ENCODE data around the gene YPEL2.

Gene YPEL2

GRCh38 chr17:59346876-59347407 lies 15.5 kb downstream of the YPEL2 start:
- no peaks in the 10 kb centered on the region for H3K36me3 ChIP-seq (replicated peaks in 1 of 2; ENCODE audit: control insufficient read depth in 2 of 2, insufficient read depth in 2 of 2, low read length in 2 of 2)
- H3K9me3 ChIP-seq (replicated peaks in 1 of 2; ENCODE audit: control insufficient read depth in 2 of 2, insufficient read depth in 1 of 2, low read depth in 1 of 2, low read length in 2 of 2), result no peaks in the 10 kb centered on the region
- H4K8ac ChIP-seq (ENCODE audit: low read depth, low read length), result no peak overlapping the region
- WGBS, 2 donors (ENCODE audit: extremely low coverage in 2 of 2, insufficient read length in 2 of 2, insufficient replicate concordance in 1 of 2), result no CpG with 5 or more reads among the region's 6 CpGs
- no peak overlapping the region for H3K4me3 ChIP-seq (ENCODE audit: low read length in 2 of 2)
- no peak overlapping the region for H3K23ac ChIP-seq (ENCODE audit: low read depth, low read length, poor library complexity)
- no peak overlapping the region for H2BK5ac ChIP-seq (ENCODE audit: low read length)
- no peak overlapping the region for H3K14ac ChIP-seq (ENCODE audit: low read length)
- no peak overlapping the region for H4K91ac ChIP-seq (ENCODE audit: low read depth, low read length, poor library complexity)
- H3K79me1 ChIP-seq (ENCODE audit: low read depth, low read length), result no peaks in the 10 kb centered on the region
- H2AK5ac ChIP-seq (ENCODE audit: low read depth, low read length), result no peak overlapping the region
- no peak overlapping the region for H2BK120ac ChIP-seq (ENCODE audit: low read depth, low read length)
- H2BK15ac ChIP-seq (ENCODE audit: low read length), result no peak overlapping the region
- H2AFZ ChIP-seq (ENCODE audit: low read length), result no peak overlapping the region
- H3K27me3 ChIP-seq (ENCODE audit: control insufficient read depth in 3 of 3, insufficient read depth in 3 of 3, low read depth in 1 of 3, low read length in 3 of 3), result no peaks in the 10 kb centered on the region
- no peak overlapping the region for H3K4me2 ChIP-seq (ENCODE audit: insufficient read depth, low read length, poor library complexity, severe bottlenecking)
- H3K4me1 ChIP-seq (ENCODE audit: control insufficient read depth in 2 of 2, insufficient read depth in 1 of 2, low read depth in 1 of 2, low read length in 2 of 2), result peaks cover 15 to 16% of the 10 kb centered on the region in 2 donors
- H3K18ac ChIP-seq (ENCODE audit: low read length), result no peak overlapping the region
- no peak for DNase-seq (ENCODE audit: low spot score)
- no peak overlapping the region for H3K9ac ChIP-seq (ENCODE audit: low read depth, low read length, poor library complexity)
- no peak overlapping the region for H3K27ac ChIP-seq (replicated peaks; ENCODE audit: low read length)
- H2BK12ac ChIP-seq (ENCODE audit: low read length), result no peak overlapping the region
- no peak overlapping the region for H3K4ac ChIP-seq (ENCODE audit: low read length)

GRCh38 chr17:59347975-59348391 lies 16.5 kb downstream of the YPEL2 start:
- H3K4me2 ChIP-seq (ENCODE audit: insufficient read depth, low read length, poor library complexity, severe bottlenecking), result no peak overlapping the region
- H2BK5ac ChIP-seq (ENCODE audit: low read length), result no peak overlapping the region
- H3K4ac ChIP-seq (ENCODE audit: low read length), result no peak overlapping the region
- H2AFZ ChIP-seq (ENCODE audit: low read length), result no peak overlapping the region
- H2AK5ac ChIP-seq (ENCODE audit: low read depth, low read length), result no peak overlapping the region
- peak overlapping the region; percentile 20 for H3K18ac ChIP-seq (ENCODE audit: low read length)
- no peak overlapping the region for H3K14ac ChIP-seq (ENCODE audit: low read length)
- no peak overlapping the region for H3K23ac ChIP-seq (ENCODE audit: low read depth, low read length, poor library complexity)
- H3K79me1 ChIP-seq (ENCODE audit: low read depth, low read length), result no peaks in the 10 kb centered on the region
- H2BK15ac ChIP-seq (ENCODE audit: low read length), result no peak overlapping the region
- H3K9ac ChIP-seq (ENCODE audit: low read depth, low read length, poor library complexity), result no peak overlapping the region
- H4K91ac ChIP-seq (ENCODE audit: low read depth, low read length, poor library complexity), result no peak overlapping the region
- no peak overlapping the region for H2BK12ac ChIP-seq (ENCODE audit: low read length)
- WGBS, 2 donors (ENCODE audit: extremely low coverage in 2 of 2, insufficient read length in 2 of 2, insufficient replicate concordance in 1 of 2), result no CpG with 5 or more reads among the region's 7 CpGs
- H3K36me3 ChIP-seq (replicated peaks in 1 of 2; ENCODE audit: control insufficient read depth in 2 of 2, insufficient read depth in 2 of 2, low read length in 2 of 2), result no peaks in the 10 kb centered on the region
- H4K8ac ChIP-seq (ENCODE audit: low read depth, low read length), result no peak overlapping the region
- no peak overlapping the region for H3K27ac ChIP-seq (replicated peaks; ENCODE audit: low read length)
- no peaks in the 10 kb centered on the region for H3K27me3 ChIP-seq (ENCODE audit: control insufficient read depth in 3 of 3, insufficient read depth in 3 of 3, low read depth in 1 of 3, low read length in 3 of 3)
- H3K4me1 ChIP-seq (ENCODE audit: control insufficient read depth in 2 of 2, insufficient read depth in 1 of 2, low read depth in 1 of 2, low read length in 2 of 2), result peaks cover 11 to 13% of the 10 kb centered on the region in 2 donors
- no peak overlapping the region for H2BK120ac ChIP-seq (ENCODE audit: low read depth, low read length)
- no peak overlapping the region for H3K4me3 ChIP-seq (ENCODE audit: low read length in 2 of 2)
- DNase-seq (ENCODE audit: low spot score), result no peak
- H3K9me3 ChIP-seq (replicated peaks in 1 of 2; ENCODE audit: control insufficient read depth in 2 of 2, insufficient read depth in 1 of 2, low read depth in 1 of 2, low read length in 2 of 2), result no peaks in the 10 kb centered on the region

GRCh38 chr17:59349178-59349577 lies 17.7 kb downstream of the YPEL2 start:
- H3K4me1 ChIP-seq (ENCODE audit: control insufficient read depth in 2 of 2, insufficient read depth in 1 of 2, low read depth in 1 of 2, low read length in 2 of 2), result peaks cover 11 to 13% of the 10 kb centered on the region in 2 donors
- no peak overlapping the region for H3K23ac ChIP-seq (ENCODE audit: low read depth, low read length, poor library complexity)
- H3K79me1 ChIP-seq (ENCODE audit: low read depth, low read length), result no peaks in the 10 kb centered on the region
- H4K8ac ChIP-seq (ENCODE audit: low read depth, low read length), result no peak overlapping the region
- no peak overlapping the region for H4K91ac ChIP-seq (ENCODE audit: low read depth, low read length, poor library complexity)
- no peaks in the 10 kb centered on the region for H3K27me3 ChIP-seq (ENCODE audit: control insufficient read depth in 3 of 3, insufficient read depth in 3 of 3, low read depth in 1 of 3, low read length in 3 of 3)
- no CpG with 5 or more reads among the region's 8 CpGs for WGBS, 2 donors (ENCODE audit: extremely low coverage in 2 of 2, insufficient read length in 2 of 2, insufficient replicate concordance in 1 of 2)
- no peak overlapping the region for H2AFZ ChIP-seq (ENCODE audit: low read length)
- H3K36me3 ChIP-seq (replicated peaks in 1 of 2; ENCODE audit: control insufficient read depth in 2 of 2, insufficient read depth in 2 of 2, low read length in 2 of 2), result peaks cover 0 to 4% of the 10 kb centered on the region in 2 donors
- no peak overlapping the region for H3K14ac ChIP-seq (ENCODE audit: low read length)
- H3K4ac ChIP-seq (ENCODE audit: low read length), result no peak overlapping the region
- no peak overlapping the region for H2BK120ac ChIP-seq (ENCODE audit: low read depth, low read length)
- H3K4me3 ChIP-seq (ENCODE audit: low read length in 2 of 2), result no peak overlapping the region
- no peak for DNase-seq (ENCODE audit: low spot score)
- H3K27ac ChIP-seq (replicated peaks; ENCODE audit: low read length), result no peak overlapping the region
- no peak overlapping the region for H2BK12ac ChIP-seq (ENCODE audit: low read length)
- no peak overlapping the region for H3K4me2 ChIP-seq (ENCODE audit: insufficient read depth, low read length, poor library complexity, severe bottlenecking)
- no peak overlapping the region for H3K18ac ChIP-seq (ENCODE audit: low read length)
- no peak overlapping the region for H2BK15ac ChIP-seq (ENCODE audit: low read length)
- H2BK5ac ChIP-seq (ENCODE audit: low read length), result no peak overlapping the region
- H2AK5ac ChIP-seq (ENCODE audit: low read depth, low read length), result no peak overlapping the region
- H3K9me3 ChIP-seq (replicated peaks in 1 of 2; ENCODE audit: control insufficient read depth in 2 of 2, insufficient read depth in 1 of 2, low read depth in 1 of 2, low read length in 2 of 2), result no peaks in the 10 kb centered on the region
- H3K9ac ChIP-seq (ENCODE audit: low read depth, low read length, poor library complexity), result no peak overlapping the region

- Histone ChIP-seq H3K4me2 (ENCODE audit: insufficient read depth, low read length, poor library complexity, severe bottlenecking) (no peak overlapping the region), H3K9me3 (replicated peaks in 1 of 2; ENCODE audit: control insufficient read depth in 2 of 2, insufficient read depth in 1 of 2, low read depth in 1 of 2, low read length in 2 of 2) (peaks cover 0 to 6% of the 10 kb centered on the region in 2 donors), H3K4ac (ENCODE audit: low read length) (no peak overlapping the region), H4K91ac (ENCODE audit: low read depth, low read length, poor library complexity) (no peak overlapping the region), H3K27me3 (ENCODE audit: control insufficient read depth in 3 of 3, insufficient read depth in 3 of 3, low read depth in 1 of 3, low read length in 3 of 3) (no peaks in the 10 kb centered on the region), H3K4me3 (ENCODE audit: low read length in 2 of 2) (no peak overlapping the region), H2BK5ac (ENCODE audit: low read length) (no peak overlapping the region), H2AFZ (ENCODE audit: low read length) (no peak overlapping the region), H3K18ac (ENCODE audit: low read length) (no peak overlapping the region), H2BK15ac (ENCODE audit: low read length) (no peak overlapping the region), H2BK120ac (ENCODE audit: low read depth, low read length) (no peak overlapping the region), H3K27ac (replicated peaks; ENCODE audit: low read length) (no peak overlapping the region), H3K36me3 (replicated peaks in 1 of 2; ENCODE audit: control insufficient read depth in 2 of 2, insufficient read depth in 2 of 2, low read length in 2 of 2) (peaks cover 0 to 4% of the 10 kb centered on the region in 2 donors), H4K8ac (ENCODE audit: low read depth, low read length) (no peak overlapping the region), H3K79me1 (ENCODE audit: low read depth, low read length) (no peaks in the 10 kb centered on the region), H3K14ac (ENCODE audit: low read length) (no peak overlapping the region), H2BK12ac (ENCODE audit: low read length) (no peak overlapping the region), H3K23ac (ENCODE audit: low read depth, low read length, poor library complexity) (no peak overlapping the region), H2AK5ac (ENCODE audit: low read depth, low read length) (no peak overlapping the region), H3K4me1 (ENCODE audit: control insufficient read depth in 2 of 2, insufficient read depth in 1 of 2, low read depth in 1 of 2, low read length in 2 of 2) (peaks cover 10 to 11% of the 10 kb centered on the region in 2 donors), H3K9ac (ENCODE audit: low read depth, low read length, poor library complexity) (no peak overlapping the region)
- WGBS, 2 donors (ENCODE audit: extremely low coverage in 2 of 2, insufficient read length in 2 of 2, insufficient replicate concordance in 1 of 2), result no CpG with 5 or more reads among the region's 16 CpGs
- DNase-seq (ENCODE audit: low spot score), result no peak
These were observed 21.8 kb downstream of the YPEL2 start for GRCh38 chr17:59353106-59353854.
